Measurements from ENCODE around the gene NBPF11.
"Not testable (repeated sequence)": the region's sequence is repeated elsewhere in the genome, so short reads cannot be mapped to it uniquely, and the experiment has no call there.

GRCh38 chr1:148157803-148158202, 5.7 kb upstream of the NBPF11 start:
- not testable (repeated sequence) for TF ChIP-seq CTCF (conservative IDR thresholded peaks at IDR 0.05; ENCODE audit: low read length); EZH2phosphoT487 (IDR thresholded peaks at IDR 0.05; ENCODE audit: borderline replicate concordance, low read depth, low read length)

Data from OCI-LY7 (cell line).